K562 (cell line): ENCODE data around the gene MRPL55. TPM values are rescaled to one million over a fixed set of nuclear protein-coding genes. Genes with fewer than 3 reads are reported as not detected.

ENCODE experiments used
- CTBP1 ChIP-seq: fragments of 450-650 bp; IDR thresholded peaks from 2 replicates; pipeline ENCODE4 v1.6.1; 2016; ENCODE audit warnings: borderline replicate concordance
- ELF2 ChIP-seq: fragments of 250-450 bp; sonication (Bioruptor Pico); IDR thresholded peaks from 2 replicates; pipeline ENCODE4 v1.5.0; 2021; ENCODE audit warnings: mild to moderate bottlenecking
- GTF2A2 ChIP-seq: IDR thresholded peaks from 2 replicates; pipeline ENCODE4 v1.6.1; 2016; ENCODE audit warnings: mild to moderate bottlenecking, missing genetic modification characterization, missing compliant biosample characterization
- HDAC6 ChIP-seq: IDR thresholded peaks from 2 replicates; pipeline ENCODE4 v1.6.1; 2012; ENCODE audit warnings: low read depth, mild to moderate bottlenecking, control low read depth, inconsistent platforms, low read length, moderate library complexity
- KAT8 ChIP-seq: fragments of 450-650 bp; IDR thresholded peaks from 2 replicates; pipeline ENCODE4 v1.6.1; 2016; ENCODE audit warnings: low read depth, mild to moderate bottlenecking
- L3MBTL2 ChIP-seq: fragments of 450-650 bp; IDR thresholded peaks from 2 replicates; pipeline ENCODE4 v1.6.1; 2016; ENCODE audit warnings: mild to moderate bottlenecking, moderate library complexity
- MAZ ChIP-seq, 2 experiments: fragments of 450-650 bp in 1 of 2; sonication (generic) in 1 of 2; formaldehyde crosslinking; IDR thresholded peaks in 1 of 2; conservative IDR thresholded peaks in 1 of 2; 2 replicates each; pipeline versions ENCODE4 v1.4.0 to v1.5.0; 2020; ENCODE audit warnings: mild to moderate bottlenecking in 1 of 2, missing genetic modification reagents in 1 of 2
- MTA3 ChIP-seq: fragments of 450-650 bp; formaldehyde crosslinking; IDR thresholded peaks from 2 replicates; pipeline ENCODE4 v1.6.1; 2017; ENCODE audit warnings: mild to moderate bottlenecking, borderline replicate concordance
- MYC ChIP-seq, 2 experiments: fragments of 250-450 bp in 1 of 2; sonication (Bioruptor Pico) in 1 of 2; IDR thresholded peaks; 2 replicates each; pipeline versions ENCODE4 v1.5.1 to v1.6.1; 2012 to 2021; ENCODE audit warnings: low read depth in 2 of 2, borderline replicate concordance in 1 of 2, improper control_type of control experiment in 1 of 2, low read length in 1 of 2, mild to moderate bottlenecking in 1 of 2, moderate library complexity in 1 of 2
- RB1 ChIP-seq: fragments of 450-650 bp; IDR thresholded peaks from 2 replicates; pipeline ENCODE4 v1.6.1; 2017; ENCODE audit warnings: low read depth, mild to moderate bottlenecking
- RBM39 ChIP-seq: fragments of 200-400 bp; formaldehyde crosslinking; optimal IDR thresholded peaks from 2 replicates; pipeline ENCODE3; 2018; ENCODE audit warnings: low read depth, low read length
- SMC3 ChIP-seq: conservative IDR thresholded peaks from 2 replicates; pipeline ENCODE4 v1.6.1; 2011; ENCODE audit warnings: low read depth, low read length, improper control_type of control experiment; ENCODE audit not compliant: insufficient read depth
- SRF ChIP-seq, 2 experiments: fragments of 250-450, 450-650 bp in 1 of 2; sonication (Bioruptor Pico) in 1 of 2; sonication (generic) in 1 of 2; formaldehyde crosslinking; IDR thresholded peaks; 2 replicates each; pipeline versions ENCODE4 v1.5.0 to v1.5.1; 2020 to 2022; ENCODE audit warnings: mild to moderate bottlenecking in 1 of 2, missing genetic modification reagents in 1 of 2
- TCF3 ChIP-seq: sonication (generic); formaldehyde crosslinking; IDR thresholded peaks from 2 replicates; pipeline ENCODE4 v1.4.0; 2020; ENCODE audit warnings: mild to moderate bottlenecking, missing genetic modification reagents
- TOE1 ChIP-seq, 2 experiments: fragments of 450-650 bp in 1 of 2; sonication (generic) in 1 of 2; formaldehyde crosslinking in 1 of 2; IDR thresholded peaks; 2 replicates each; pipeline versions ENCODE4 v1.7.1 to v1.8.0; 2016 to 2022; ENCODE audit warnings: borderline replicate concordance in 2 of 2, mild to moderate bottlenecking in 2 of 2, antibody characterized with exemption in 1 of 2, inconsistent platforms in 1 of 2, low read depth in 1 of 2, missing genetic modification reagents in 1 of 2, moderate library complexity in 1 of 2
- XRCC4 ChIP-seq: IDR thresholded peaks from one replicate; pipeline ENCODE4 v1.6.1; 2011; ENCODE audit not compliant: insufficient read depth, insufficient read length; ENCODE audit errors: extremely low read depth
- YY1 ChIP-seq, 3 experiments: IDR thresholded peaks; 2 replicates each; pipeline ENCODE4 v1.6.1; 2011; ENCODE audit warnings: low read length in 2 of 3, mild to moderate bottlenecking in 2 of 3, moderate library complexity in 2 of 3, borderline replicate concordance in 1 of 3, control low read depth in 1 of 3, low read depth in 1 of 3; ENCODE audit not compliant: insufficient read depth in 3 of 3, insufficient replicate concordance in 2 of 3, control insufficient read depth in 1 of 3, insufficient read length in 1 of 3; ENCODE audit errors: extremely low read depth in 1 of 3
- ZNF212 ChIP-seq: fragments of 450-650 bp; formaldehyde crosslinking; IDR thresholded peaks from 2 replicates; pipeline ENCODE4 v1.4.0; 2020; ENCODE audit warnings: mild to moderate bottlenecking
- ZNF511 ChIP-seq: sonication (generic); formaldehyde crosslinking; IDR thresholded peaks from 2 replicates; pipeline ENCODE4 v1.8.0; 2022; ENCODE audit warnings: mild to moderate bottlenecking, missing genetic modification reagents
- polyA plus RNA-seq, 8 experiments: library from polyadenylated mRNA; depleted of rRNA in 4 of 8; stranded (reverse) in 5 of 8; unstranded in 3 of 8; fragments of >200 nt; fragmentation: Nextera tagmentation in 2 of 8; fragmentation: Illumina TruSeq in 1 of 8; extraction: Ambion mirVana in 2 of 8; extraction: Trizol in 1 of 8; gene quantifications; 2 replicates each; pipeline versions ENCODE4 v1.2.1 to v1.2.3, GENCODE V29; 2011 to 2014; ENCODE audit warnings: inconsistent platforms in 1 of 8, missing spikeins in 1 of 8
- total RNA-seq, 7 experiments: library from RNA; depleted of rRNA in 6 of 7; stranded (reverse); fragments of >200 nt in 6 of 7; fragmentation: Illumina TruSeq in 2 of 7; extraction: Trizol in 2 of 7; gene quantifications; 2 replicates each; pipeline versions ENCODE4 v1.2.1 to v1.2.3, GENCODE V29; 2011 to 2021; ENCODE audit warnings: low replicate concordance in 1 of 7
- TF ChIP-seq, protein P1 (sequence below), 2 experiments: fragments of 450-650 bp; conservative IDR thresholded peaks; 2 replicates each; pipeline ENCODE4 v1.6.1; 2017; ENCODE audit warnings: mild to moderate bottlenecking in 2 of 2, moderate library complexity in 2 of 2
- TF ChIP-seq, protein P2 (sequence below): IDR thresholded peaks from 2 replicates; pipeline ENCODE4 v1.6.1; 2011; ENCODE audit not compliant: insufficient read length; ENCODE audit errors: extremely low read depth

Gene MRPL55
- total and polyA plus RNA-seq, 9 of the 15 experiments (the other 6 are each of a cell fraction or from before 2014, with no cell fraction given) = 34.9 to 228 (median 81.0) TPM

DNA sequence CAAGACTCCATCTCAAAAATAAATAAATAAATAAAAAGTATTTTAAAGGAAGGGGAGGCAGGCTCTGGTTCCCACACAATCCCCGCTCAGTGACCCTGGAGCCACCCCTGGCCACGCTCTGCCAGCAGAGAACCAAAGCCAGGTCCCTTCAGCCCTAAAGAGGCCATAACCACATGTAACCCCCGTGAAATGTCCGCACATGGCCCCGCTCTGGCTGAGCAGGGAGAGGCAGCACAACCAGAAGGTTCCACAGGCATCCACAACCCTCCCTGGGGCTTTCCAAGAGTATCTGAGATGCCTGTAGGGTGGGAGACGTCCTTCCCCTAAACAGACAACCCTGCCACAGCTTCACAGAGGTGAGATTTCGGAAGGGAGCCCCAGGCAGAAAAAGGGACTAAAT, 28.0 kb downstream of the MRPL55 start (continued):
- TF ChIP-seq MTA3 = no peak
- no peak for TF ChIP-seq HDAC6
- no peak for TF ChIP-seq TCF3 (CRISPR knock-in tag)
- TF ChIP-seq MYC (IDR thresholded peaks at IDR 0.05; ENCODE audit: low read depth, low read length) = peak; percentile 64
- TF ChIP-seq MYC (CRISPR knock-in tag; IDR thresholded peaks at IDR 0.05; ENCODE audit: borderline replicate concordance, low read depth) = no peak
- TF ChIP-seq CTBP1 = no peak
- TF ChIP-seq ZNF212 (CRISPR knock-in tag) = no peak
- 0 out of 2 replicates have a peak, but pooled peaks have one; percentile 26 for TF ChIP-seq L3MBTL2
- TF ChIP-seq RB1 = no peak
- TF ChIP-seq, protein P1, sequence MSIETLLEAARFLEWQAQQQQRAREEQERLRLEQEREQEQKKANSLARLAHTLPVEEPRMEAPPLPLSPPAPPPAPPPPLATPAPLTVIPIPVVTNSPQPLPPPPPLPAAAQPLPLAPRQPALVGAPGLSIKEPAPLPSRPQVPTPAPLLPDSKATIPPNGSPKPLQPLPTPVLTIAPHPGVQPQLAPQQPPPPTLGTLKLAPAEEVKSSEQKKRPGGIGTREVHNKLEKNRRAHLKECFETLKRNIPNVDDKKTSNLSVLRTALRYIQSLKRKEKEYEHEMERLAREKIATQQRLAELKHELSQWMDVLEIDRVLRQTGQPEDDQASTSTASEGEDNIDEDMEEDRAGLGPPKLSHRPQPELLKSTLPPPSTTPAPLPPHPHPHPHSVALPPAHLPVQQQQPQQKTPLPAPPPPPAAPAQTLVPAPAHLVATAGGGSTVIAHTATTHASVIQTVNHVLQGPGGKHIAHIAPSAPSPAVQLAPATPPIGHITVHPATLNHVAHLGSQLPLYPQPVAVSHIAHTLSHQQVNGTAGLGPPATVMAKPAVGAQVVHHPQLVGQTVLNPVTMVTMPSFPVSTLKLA (conservative IDR thresholded peaks at IDR 0.05) = peak in 1 of 2 experiments; percentile 27; a peak in 2 of 4 replicates
- TF ChIP-seq MAZ (CRISPR knock-in tag; conservative IDR thresholded peaks at IDR 0.05 in 1 of 2, IDR thresholded peaks at IDR 0.05 in 1 of 2) = 0 out of 4 replicates have a peak, but pooled peaks of 1 of the 2 experiments have one; percentile 13
- TF ChIP-seq SRF (CRISPR knock-in tag; IDR thresholded peaks at IDR 0.05) = no peak
- no peak for TF ChIP-seq XRCC4
- TF ChIP-seq KAT8 = no peak
- TF ChIP-seq GTF2A2 (tag) = no peak
- TF ChIP-seq YY1 (IDR thresholded peaks at IDR 0.05; ENCODE audit: borderline replicate concordance in 1 of 3, control insufficient read depth in 1 of 3, extremely low read depth in 1 of 3, insufficient read depth in 3 of 3, insufficient read length in 1 of 3, insufficient replicate concordance in 2 of 3, low read depth in 1 of 3, low read length in 2 of 3) = peak in 1 of 3 experiments; percentile 69
- TF ChIP-seq, protein P2, sequence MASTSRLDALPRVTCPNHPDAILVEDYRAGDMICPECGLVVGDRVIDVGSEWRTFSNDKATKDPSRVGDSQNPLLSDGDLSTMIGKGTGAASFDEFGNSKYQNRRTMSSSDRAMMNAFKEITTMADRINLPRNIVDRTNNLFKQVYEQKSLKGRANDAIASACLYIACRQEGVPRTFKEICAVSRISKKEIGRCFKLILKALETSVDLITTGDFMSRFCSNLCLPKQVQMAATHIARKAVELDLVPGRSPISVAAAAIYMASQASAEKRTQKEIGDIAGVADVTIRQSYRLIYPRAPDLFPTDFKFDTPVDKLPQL = no peak
- TF ChIP-seq ZNF511 = no peak
- no peak for TF ChIP-seq TOE1 (IDR thresholded peaks at IDR 0.05; ENCODE audit: borderline replicate concordance)
- TF ChIP-seq TOE1 (CRISPR knock-in tag; IDR thresholded peaks at IDR 0.05; ENCODE audit: borderline replicate concordance, low read depth) = no peak
- TF ChIP-seq SMC3 = no peak
- no peak for TF ChIP-seq RBM39
- TF ChIP-seq ELF2 (CRISPR knock-in tag) = no peak
